GM13977 (cell line): Measurements from ENCODE around the gene SLC27A5.

Experiments used
- DNase-seq: peaks from one replicate; pipeline ENCODE4 v3.0.0; 2012; ENCODE audit warnings: low spot score
- in situ Hi-C: fragments of 300-500 bp; cut with MboI; formaldehyde crosslinking; loops from one replicate; pipeline ENCODE4 v1.12.0; 2022; ENCODE audit warnings: low sequenced_read_pairs, low pct_unique_long_range_greater_than_20kb, mixed read lengths, inconsistent platforms; ENCODE audit not compliant: unreplicated experiment
- TF ChIP-seq, protein P1 (sequence below): IDR thresholded peaks from 2 replicates; pipeline ENCODE4 v1.5.1; 2012; ENCODE audit warnings: mild to moderate bottlenecking, control low read depth; ENCODE audit not compliant: insufficient read depth; ENCODE audit errors: extremely low read depth, missing control alignments

The SLC27A5 gene

DNA sequence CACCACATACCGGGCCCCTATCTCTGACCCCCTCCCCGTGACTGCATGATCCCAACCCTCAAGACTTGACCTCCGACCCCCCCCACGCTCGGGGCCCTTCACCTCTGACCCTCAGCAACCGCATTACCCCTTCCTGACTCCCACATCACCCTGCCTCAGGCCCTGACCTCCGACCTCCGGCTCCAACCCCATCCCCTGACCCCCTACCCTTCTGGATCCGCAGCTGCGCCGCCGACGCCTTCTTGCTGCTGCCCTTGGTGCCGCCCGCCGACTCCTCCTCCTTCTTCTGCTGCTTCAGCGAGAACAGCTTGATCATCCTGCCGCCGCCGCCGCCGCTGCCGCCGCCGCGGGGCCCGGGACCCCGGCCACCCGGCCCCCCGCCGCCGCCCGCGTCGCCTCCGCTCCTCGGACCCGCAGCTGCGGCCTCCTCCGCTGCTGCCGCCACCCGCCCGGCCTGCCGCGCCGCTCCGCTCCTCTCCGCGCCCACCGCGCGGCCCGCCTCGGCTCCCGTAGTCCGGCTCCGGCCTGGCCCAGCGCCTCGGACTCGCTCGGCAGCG is 46.4 kb upstream of the SLC27A5 start, which contains the start of gene UBE2M:
TSS of gene UBE2M (minus strand) at position 546 of the 557 bp plus-strand sequence. CDS start at position 316, 230 bp downstream.
- in situ Hi-C loops: no loop called here
- TF ChIP-seq, protein P1, sequence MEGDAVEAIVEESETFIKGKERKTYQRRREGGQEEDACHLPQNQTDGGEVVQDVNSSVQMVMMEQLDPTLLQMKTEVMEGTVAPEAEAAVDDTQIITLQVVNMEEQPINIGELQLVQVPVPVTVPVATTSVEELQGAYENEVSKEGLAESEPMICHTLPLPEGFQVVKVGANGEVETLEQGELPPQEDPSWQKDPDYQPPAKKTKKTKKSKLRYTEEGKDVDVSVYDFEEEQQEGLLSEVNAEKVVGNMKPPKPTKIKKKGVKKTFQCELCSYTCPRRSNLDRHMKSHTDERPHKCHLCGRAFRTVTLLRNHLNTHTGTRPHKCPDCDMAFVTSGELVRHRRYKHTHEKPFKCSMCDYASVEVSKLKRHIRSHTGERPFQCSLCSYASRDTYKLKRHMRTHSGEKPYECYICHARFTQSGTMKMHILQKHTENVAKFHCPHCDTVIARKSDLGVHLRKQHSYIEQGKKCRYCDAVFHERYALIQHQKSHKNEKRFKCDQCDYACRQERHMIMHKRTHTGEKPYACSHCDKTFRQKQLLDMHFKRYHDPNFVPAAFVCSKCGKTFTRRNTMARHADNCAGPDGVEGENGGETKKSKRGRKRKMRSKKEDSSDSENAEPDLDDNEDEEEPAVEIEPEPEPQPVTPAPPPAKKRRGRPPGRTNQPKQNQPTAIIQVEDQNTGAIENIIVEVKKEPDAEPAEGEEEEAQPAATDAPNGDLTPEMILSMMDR: no peak
- no peak for DNase-seq

DNA sequence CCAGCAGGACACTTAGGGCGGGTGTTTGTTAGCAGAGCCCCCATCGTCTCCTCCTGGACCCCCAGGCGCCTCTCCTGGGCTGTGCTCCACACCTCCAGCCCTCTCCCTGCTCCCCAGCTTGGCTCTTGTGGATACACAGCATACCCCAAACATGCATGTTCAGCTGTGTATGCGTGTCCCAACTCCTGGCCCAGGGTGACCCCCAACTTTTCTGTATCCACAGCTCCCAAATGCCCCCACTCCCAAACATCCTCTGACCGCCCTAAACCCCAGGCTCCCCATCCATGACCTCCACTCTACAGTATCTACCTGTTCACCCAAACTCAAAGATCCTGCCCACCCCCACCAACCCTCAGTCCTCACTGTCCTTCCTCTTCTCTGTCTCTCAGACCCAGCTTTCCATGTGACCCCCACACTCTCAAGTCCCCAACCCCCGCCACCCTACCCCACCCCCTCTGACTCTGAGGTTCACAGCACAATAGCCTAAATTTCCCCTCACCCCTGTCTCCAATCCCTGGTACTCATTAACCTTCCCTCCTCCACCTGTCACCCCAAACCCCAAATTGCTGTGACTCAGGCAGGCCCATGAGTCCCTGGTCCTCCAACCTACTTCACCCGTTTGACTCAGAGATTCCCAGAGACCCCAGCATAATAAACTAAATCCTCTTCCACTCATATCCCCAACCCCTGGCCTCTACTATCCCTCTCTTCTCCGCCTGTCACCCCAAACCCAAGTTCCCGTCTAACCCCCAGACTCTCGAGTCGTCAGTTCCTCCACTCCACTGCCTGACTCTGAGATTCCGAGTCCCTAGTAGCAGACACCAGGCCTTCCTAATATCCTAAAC is 45.7 kb upstream of the SLC27A5 start:
- TF ChIP-seq, protein P1: no peak
- no peak for DNase-seq
- in situ Hi-C loops: no loop called here

DNA sequence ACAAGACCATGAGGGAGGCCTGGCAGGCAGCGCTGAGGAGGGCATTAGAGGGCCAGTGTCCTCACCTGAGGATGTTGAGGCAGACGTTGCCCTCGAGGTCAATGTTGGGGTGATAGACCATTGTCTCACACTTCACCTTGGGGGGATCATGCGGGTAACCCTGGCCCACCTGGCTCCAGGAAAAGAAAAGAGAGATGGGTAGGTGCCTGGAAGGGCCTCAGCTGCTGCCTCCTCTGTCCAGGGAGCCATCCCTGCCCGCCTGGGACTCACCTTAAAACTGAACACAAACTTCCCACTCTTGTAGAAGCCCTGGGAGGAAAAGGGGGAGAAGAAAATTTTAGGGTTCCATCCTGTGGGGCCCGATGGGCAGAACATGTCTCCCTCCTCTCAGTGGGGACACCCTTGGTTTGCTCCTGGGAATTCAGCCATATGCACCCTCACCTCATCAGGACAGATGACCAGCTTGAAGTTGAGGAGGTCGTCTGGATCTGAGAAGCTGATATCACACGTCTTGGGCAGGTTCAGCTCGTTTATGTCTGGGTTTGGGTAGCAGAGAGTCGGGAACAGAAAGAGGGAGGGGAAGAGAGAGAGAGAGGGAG is 44.9 kb upstream of the SLC27A5 start:
- no peak for DNase-seq
- TF ChIP-seq, protein P1: no peak
- in situ Hi-C loops: no loop called here

- TF ChIP-seq, protein P1: no peak
- in situ Hi-C loops: no loop called here
Measured at GRCh38 chr19:58555920-58556621, 44.3 kb upstream of the SLC27A5 start.

DNA sequence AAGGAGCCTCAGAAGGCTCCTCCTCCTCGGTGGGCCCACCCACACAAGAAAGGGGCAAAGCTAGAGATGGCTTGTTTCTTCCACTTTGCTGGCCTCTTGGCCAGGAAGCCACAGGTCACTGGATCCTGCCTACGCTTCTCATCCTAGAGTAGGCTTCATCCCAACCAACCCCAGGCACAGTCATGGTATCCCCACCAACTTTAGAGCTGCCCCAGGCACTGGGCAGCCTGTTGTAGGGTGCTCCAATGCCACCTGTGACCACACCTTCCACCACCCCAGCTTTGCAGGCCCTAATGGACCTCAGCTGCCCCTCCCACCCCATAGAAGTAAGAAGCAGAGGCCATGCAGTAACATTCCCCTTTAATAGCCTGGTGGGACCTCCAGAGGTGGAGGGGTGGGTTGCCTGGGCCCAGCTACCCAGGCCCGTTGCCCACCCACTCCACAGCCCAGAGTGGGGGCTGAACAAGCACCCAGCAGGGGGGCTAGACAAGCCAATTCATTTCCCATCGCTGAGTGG is 43.6 kb upstream of the SLC27A5 start:
- TF ChIP-seq, protein P1: no peak
- DNase-seq: no peak
- in situ Hi-C loops: no loop called here

More at GRCh38 chr19:58555920-58556621, 44.3 kb upstream of the SLC27A5 start:
- DNase-seq: no peak
